Keratinocyte (primary cell): Measurements from ENCODE around the gene FKBP5. TPM values are rescaled to one million over a fixed set of nuclear protein-coding genes. Genes with fewer than 3 reads are reported as not detected.

ENCODE experiments used
- DNase-seq: peaks from one replicate; pipeline ENCODE4 v3.0.0-alpha.2; 2011; ENCODE audit warnings: low read depth, missing footprints, low spot score
- FAIRE-seq: peaks from 2 replicates; lab custom pipeline; 2011; peaks lifted over from hg19 to GRCh38; lab: Jason Lieb, UNC
- H2AFZ ChIP-seq: 2 replicates; pipeline ENCODE4 v1.6.0; 2012; ENCODE audit warnings: low read length, control low read depth, inconsistent platforms; ENCODE audit not compliant: control insufficient read depth
- H3K27ac ChIP-seq: 2 replicates; pipeline ENCODE4 v1.5.1; 2011; ENCODE audit warnings: low read length; ENCODE audit not compliant: control insufficient read depth, insufficient read depth
- H3K27me3 ChIP-seq: 3 replicates; pipeline ENCODE4 v1.6.0; 2011; ENCODE audit warnings: low read length; ENCODE audit not compliant: control insufficient read depth, insufficient read depth; ENCODE audit errors: extremely low read depth
- H3K36me3 ChIP-seq, 2 experiments: 2 replicates in 1 of 2; 3 replicates in 1 of 2; pipeline ENCODE4 v1.5.1; 2011; ENCODE audit warnings: low read length in 2 of 2, mild to moderate bottlenecking in 1 of 2; ENCODE audit not compliant: control insufficient read depth in 2 of 2, insufficient read depth in 2 of 2; ENCODE audit errors: extremely low read depth in 1 of 2
- H3K4me1 ChIP-seq: 3 replicates; pipeline ENCODE4 v1.5.1; 2011; ENCODE audit warnings: low read length; ENCODE audit not compliant: control insufficient read depth, insufficient read depth; ENCODE audit errors: extremely low read depth
- H3K4me2 ChIP-seq: 3 replicates; pipeline ENCODE4 v1.6.0; 2011; ENCODE audit warnings: low read depth, low read length; ENCODE audit not compliant: control insufficient read depth, insufficient read depth; ENCODE audit errors: extremely low read depth
- H3K4me3 ChIP-seq, 3 experiments: fragments of 200-600 bp in 1 of 3; sonication (generic) in 1 of 3; 2 replicates in 2 of 3; 3 replicates in 1 of 3; pipeline ENCODE4 v1.5.1; 2011 to 2016; ENCODE audit warnings: low read length in 3 of 3, mild to moderate bottlenecking in 3 of 3, control low read depth in 2 of 3, inconsistent platforms in 1 of 3, low read depth in 1 of 3, mixed read lengths in 1 of 3, mixed run types in 1 of 3, moderate library complexity in 1 of 3; ENCODE audit not compliant: control insufficient read depth in 2 of 3, insufficient read depth in 2 of 3; ENCODE audit errors: extremely low read depth in 1 of 3
- H3K79me2 ChIP-seq: 2 replicates; pipeline ENCODE4 v1.6.0; 2012; ENCODE audit warnings: low read length; ENCODE audit not compliant: control insufficient read depth, insufficient read depth
- H3K9ac ChIP-seq: 3 replicates; pipeline ENCODE4 v1.6.0; 2011; ENCODE audit warnings: low read length; ENCODE audit not compliant: control insufficient read depth, insufficient read depth; ENCODE audit errors: extremely low read depth
- H3K9me1 ChIP-seq: 3 replicates; pipeline ENCODE4 v1.6.0; 2011; ENCODE audit warnings: low read length; ENCODE audit not compliant: control insufficient read depth, insufficient read depth; ENCODE audit errors: extremely low read depth
- H3K9me3 ChIP-seq: 2 replicates; pipeline ENCODE4 v1.5.1; 2012; ENCODE audit warnings: low read depth, low read length; ENCODE audit not compliant: control insufficient read depth
- H4K20me1 ChIP-seq: 3 replicates; pipeline ENCODE4 v1.6.0; 2011; ENCODE audit warnings: low read length; ENCODE audit not compliant: control insufficient read depth, insufficient read depth; ENCODE audit errors: extremely low read depth
- EZH2 ChIP-seq: IDR thresholded peaks from one replicate; pipeline ENCODE4 v1.6.1; 2012; ENCODE audit warnings: inconsistent platforms, mild to moderate bottlenecking, low read length, moderate library complexity
- dilution Hi-C: fragments of 300-500 bp; cut with MboI; formaldehyde crosslinking; loops from one replicate; pipeline ENCODE4 v1.7.0; 2020; ENCODE audit warnings: low sequenced_read_pairs; ENCODE audit not compliant: extremely low pct_ligation_motif_present
- polyA plus RNA-seq, 5 experiments: library from polyadenylated mRNA; depleted of rRNA in 3 of 5; stranded (reverse) in 3 of 5; stranded (forward) in 1 of 5; unstranded in 1 of 5; fragments of >200 nt; gene quantifications; 1 replicate in 1 of 5; 2 replicates in 3 of 5; 3 replicates in 1 of 5; pipeline versions ENCODE4 v1.2.1 to v1.2.3, GENCODE V29; 2011 to 2012; ENCODE audit warnings: missing spikeins in 2 of 5, low read depth in 1 of 5, low replicate concordance in 1 of 5
- TF ChIP-seq, protein P1 (sequence below), 3 experiments: IDR thresholded peaks in 1 of 3; conservative IDR thresholded peaks in 1 of 3; optimal IDR thresholded peaks in 1 of 3; 2 replicates in 2 of 3; 3 replicates in 1 of 3; pipeline versions ENCODE3 to v1.5.1; 2011; ENCODE audit warnings: low read length in 3 of 3, mild to moderate bottlenecking in 3 of 3, moderate library complexity in 2 of 3, control low read depth in 1 of 3, inconsistent platforms in 1 of 3; ENCODE audit not compliant: insufficient read depth in 2 of 3; ENCODE audit errors: extremely low read depth in 1 of 3

Gene FKBP5
- polyA plus RNA-seq, 1 donor (not counting 4 experiments of a cell fraction or from before 2014, with no cell fraction given) = 88.3 TPM

DNA sequence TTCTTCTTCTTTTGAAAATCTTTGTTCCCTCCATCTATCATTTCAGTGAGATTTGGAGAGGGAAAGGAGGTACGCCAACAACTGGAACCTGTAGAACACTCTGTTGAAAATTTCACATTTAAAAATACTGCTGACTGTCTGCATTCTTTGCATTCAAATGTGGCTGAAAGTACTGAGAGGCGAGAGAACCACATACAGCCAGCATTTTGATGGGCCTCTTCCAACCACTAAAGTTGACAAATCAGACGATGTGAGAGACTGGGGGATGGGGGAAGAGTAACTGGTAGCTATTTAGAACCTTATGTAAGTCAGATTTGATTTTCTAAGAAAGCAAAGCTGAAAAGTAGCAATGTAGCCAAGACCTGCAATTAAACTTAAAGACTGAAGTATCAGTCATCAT is 77.5 kb downstream of the FKBP5 start:
- FAIRE-seq = no peak
- no peak overlapping the region for H2AFZ ChIP-seq
- no peak overlapping the region for H3K27ac ChIP-seq
- H3K9me3 ChIP-seq = no peaks in the 10 kb centered on the region
- dilution Hi-C loops = no loop called here
- no peak for TF ChIP-seq EZH2
- TF ChIP-seq, protein P1, sequence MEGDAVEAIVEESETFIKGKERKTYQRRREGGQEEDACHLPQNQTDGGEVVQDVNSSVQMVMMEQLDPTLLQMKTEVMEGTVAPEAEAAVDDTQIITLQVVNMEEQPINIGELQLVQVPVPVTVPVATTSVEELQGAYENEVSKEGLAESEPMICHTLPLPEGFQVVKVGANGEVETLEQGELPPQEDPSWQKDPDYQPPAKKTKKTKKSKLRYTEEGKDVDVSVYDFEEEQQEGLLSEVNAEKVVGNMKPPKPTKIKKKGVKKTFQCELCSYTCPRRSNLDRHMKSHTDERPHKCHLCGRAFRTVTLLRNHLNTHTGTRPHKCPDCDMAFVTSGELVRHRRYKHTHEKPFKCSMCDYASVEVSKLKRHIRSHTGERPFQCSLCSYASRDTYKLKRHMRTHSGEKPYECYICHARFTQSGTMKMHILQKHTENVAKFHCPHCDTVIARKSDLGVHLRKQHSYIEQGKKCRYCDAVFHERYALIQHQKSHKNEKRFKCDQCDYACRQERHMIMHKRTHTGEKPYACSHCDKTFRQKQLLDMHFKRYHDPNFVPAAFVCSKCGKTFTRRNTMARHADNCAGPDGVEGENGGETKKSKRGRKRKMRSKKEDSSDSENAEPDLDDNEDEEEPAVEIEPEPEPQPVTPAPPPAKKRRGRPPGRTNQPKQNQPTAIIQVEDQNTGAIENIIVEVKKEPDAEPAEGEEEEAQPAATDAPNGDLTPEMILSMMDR (optimal IDR thresholded peaks at IDR 0.05 in 1 of 3, IDR thresholded peaks at IDR 0.05 in 1 of 3, conservative IDR thresholded peaks at IDR 0.05 in 1 of 3; ENCODE audit: extremely low read depth in 1 of 3, insufficient read depth in 2 of 3, low read length in 3 of 3) = no peak
- H4K20me1 ChIP-seq = no peaks in the 10 kb centered on the region
- no peaks in the 10 kb centered on the region for H3K9me1 ChIP-seq
- peaks cover 8% of the 10 kb centered on the region for H3K4me1 ChIP-seq
- peaks cover 7 to 9% of the 10 kb centered on the region in 2 experiments for H3K36me3 ChIP-seq
- DNase-seq = no peak
- no peak overlapping the region for H3K9ac ChIP-seq
- H3K27me3 ChIP-seq = no peaks in the 10 kb centered on the region
- H3K4me3 ChIP-seq = no peak overlapping the region
- no peak overlapping the region for H3K4me2 ChIP-seq
- no peaks in the 10 kb centered on the region for H3K79me2 ChIP-seq

DNA sequence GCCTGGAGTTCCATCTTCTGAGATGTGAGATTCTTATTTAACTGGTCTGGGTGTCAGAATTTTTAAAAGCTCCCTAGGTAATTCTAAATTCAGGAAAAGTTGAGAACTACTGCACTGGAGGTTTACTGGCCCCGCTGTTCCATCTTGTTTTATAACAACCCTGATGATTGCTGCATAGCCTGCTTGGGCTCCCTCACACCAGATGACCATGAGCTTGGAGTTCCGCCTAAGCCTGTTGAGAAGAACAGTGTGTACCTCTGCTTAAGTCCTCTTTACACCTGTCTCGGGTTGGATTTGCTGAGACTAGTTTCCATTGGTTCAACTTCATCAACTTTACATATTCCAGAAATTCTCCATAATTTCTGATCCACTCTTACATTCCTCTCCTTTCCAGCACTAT is 77.9 kb downstream of the FKBP5 start:
- Histone ChIP-seq H3K27me3 (no peaks in the 10 kb centered on the region), H3K79me2 (no peaks in the 10 kb centered on the region), H4K20me1 (no peaks in the 10 kb centered on the region), H3K27ac (no peak overlapping the region), H3K4me1 (peaks cover 10% of the 10 kb centered on the region), H3K9me1 (no peaks in the 10 kb centered on the region), H3K9me3 (no peaks in the 10 kb centered on the region), H3K4me2 (no peak overlapping the region), H3K9ac (no peak overlapping the region), H3K36me3 (peaks cover 7 to 9% of the 10 kb centered on the region in 2 experiments), H2AFZ (no peak overlapping the region), H3K4me3 (no peak overlapping the region)
- TF ChIP-seq EZH2 = no peak
- TF ChIP-seq, protein P1 (optimal IDR thresholded peaks at IDR 0.05 in 1 of 3, IDR thresholded peaks at IDR 0.05 in 1 of 3, conservative IDR thresholded peaks at IDR 0.05 in 1 of 3; ENCODE audit: extremely low read depth in 1 of 3, insufficient read depth in 2 of 3, low read length in 3 of 3) = no peak
- FAIRE-seq (no peak), DNase-seq (no peak)
- dilution Hi-C loops = no loop called here
